OCI-LY7 (cell line): ENCODE measurements around the gene ARHGAP9.

Experiments used
- CTCF ChIP-seq: fragments of 200-600 bp; sonication (generic); conservative IDR thresholded peaks from 2 replicates; pipeline ENCODE4 v1.5.1; 2014; ENCODE audit warnings: mild to moderate bottlenecking, antibody characterized with exemption, low read length, moderate library complexity, mixed read lengths
- EZH2phosphoT487 ChIP-seq: fragments of 200-600 bp; sonication (generic); IDR thresholded peaks from 2 replicates; pipeline ENCODE4 v1.6.1; 2018; ENCODE audit warnings: low read depth, borderline replicate concordance, mild to moderate bottlenecking, mixed run types, antibody characterized with exemption, low read length, moderate library complexity, mixed read lengths

- TF ChIP-seq EZH2phosphoT487: no peak
- TF ChIP-seq CTCF: peak; percentile 65
Observed at GRCh38 chr12:57491393-57492280, 12.0 kb upstream of the ARHGAP9 start.
